ENCODE measurements around the gene MKNK2.

- TF ChIP-seq EZH2 (IDR thresholded peaks at IDR 0.05; ENCODE audit: borderline replicate concordance, insufficient read depth, low read depth, low read length, poor library complexity, severe bottlenecking) (no peak), CTCF (IDR thresholded peaks at IDR 0.05) (no peak)
Measured at GRCh38 chr19:2047449-2048103, 3.5 kb downstream of the MKNK2 start.

All from B cell (primary cell).